KOPT-K1 (cell line): Measurements from ENCODE around the gene EMC8.
"Not testable (repeated sequence)": the region's sequence is repeated elsewhere in the genome, so short reads cannot be mapped to it uniquely, and the experiment has no call there.

Experiments
- H3K27ac ChIP-seq: fragments of 200-600 bp; sonication (generic); 2 replicates; pipeline ENCODE4 v1.5.1; 2016; ENCODE audit warnings: antibody characterized with exemption, mild to moderate bottlenecking, low read depth, low read length; ENCODE audit not compliant: poor library complexity, severe bottlenecking
- H3K36me3 ChIP-seq: fragments of 200-600 bp; sonication (generic); 2 replicates; pipeline ENCODE4 v1.5.1; 2017; ENCODE audit warnings: antibody characterized with exemption, mild to moderate bottlenecking, low read length, moderate library complexity; ENCODE audit not compliant: insufficient read depth
- H3K9me3 ChIP-seq: fragments of 200-600 bp; sonication (generic); 2 replicates; pipeline ENCODE4 v1.5.1; 2017; ENCODE audit warnings: antibody characterized with exemption, low read length, mild to moderate bottlenecking; ENCODE audit not compliant: insufficient read depth, poor library complexity, severe bottlenecking

EMC8 gene

GRCh38 chr16:85826686-85827247 is 27.4 kb upstream of the EMC8 start:
- no peak overlapping the region for H3K27ac ChIP-seq
- H3K36me3 ChIP-seq = no peaks in the 10 kb centered on the region
- no peaks in the 10 kb centered on the region for H3K9me3 ChIP-seq

GRCh38 chr16:85825326-85825725 is 26.0 kb upstream of the EMC8 start:
- no peak overlapping the region for H3K27ac ChIP-seq
- no peaks in the 10 kb centered on the region for H3K36me3 ChIP-seq
- no peaks in the 10 kb centered on the region for H3K9me3 ChIP-seq

GRCh38 chr16:85824161-85825135 is 25.1 kb upstream of the EMC8 start:
- H3K9me3 ChIP-seq = no peaks in the 10 kb centered on the region
- H3K36me3 ChIP-seq = no peaks in the 10 kb centered on the region
- no peak overlapping the region for H3K27ac ChIP-seq

GRCh38 chr16:85823328-85823920 is 24.1 kb upstream of the EMC8 start:
- Histone ChIP-seq H3K9me3 (no peaks in the 10 kb centered on the region), H3K27ac (no peak overlapping the region), H3K36me3 (no peaks in the 10 kb centered on the region)

GRCh38 chr16:85822145-85822544 is 22.8 kb upstream of the EMC8 start:
- no peaks in the 10 kb centered on the region for H3K9me3 ChIP-seq
- no peaks in the 10 kb centered on the region for H3K36me3 ChIP-seq
- no peak overlapping the region for H3K27ac ChIP-seq

GRCh38 chr16:85821390-85822135 is 22.2 kb upstream of the EMC8 start:
- H3K9me3 ChIP-seq = no peaks in the 10 kb centered on the region
- no peak overlapping the region for H3K27ac ChIP-seq
- H3K36me3 ChIP-seq = no peaks in the 10 kb centered on the region

- no peak overlapping the region for H3K27ac ChIP-seq
- no peaks in the 10 kb centered on the region for H3K36me3 ChIP-seq
- H3K9me3 ChIP-seq = no peaks in the 10 kb centered on the region
These were observed 21.4 kb upstream of the EMC8 start for GRCh38 chr16:85820604-85821372.

GRCh38 chr16:85819771-85820170 is 20.4 kb upstream of the EMC8 start:
- no peaks in the 10 kb centered on the region for H3K36me3 ChIP-seq
- H3K9me3 ChIP-seq = no peaks in the 10 kb centered on the region
- no peak overlapping the region for H3K27ac ChIP-seq

- H3K36me3 ChIP-seq = no peaks in the 10 kb centered on the region
- H3K27ac ChIP-seq = no peak overlapping the region
These were observed 19.9 kb upstream of the EMC8 start for GRCh38 chr16:85819245-85819644.

GRCh38 chr16:85817195-85817594 is 17.9 kb upstream of the EMC8 start:
- H3K27ac ChIP-seq, H3K36me3 ChIP-seq, H3K9me3 ChIP-seq: not testable (repeated sequence)

More at GRCh38 chr16:85819245-85819644, 19.9 kb upstream of the EMC8 start:
- H3K9me3 ChIP-seq = no peaks in the 10 kb centered on the region

- no peaks in the 10 kb centered on the region for H3K36me3 ChIP-seq
- no peak overlapping the region for H3K27ac ChIP-seq
- no peaks in the 10 kb centered on the region for H3K9me3 ChIP-seq
These were observed 16.8 kb upstream of the EMC8 start for GRCh38 chr16:85816159-85816558.

- no peaks in the 10 kb centered on the region for H3K9me3 ChIP-seq
These were observed 13.7 kb upstream of the EMC8 start for GRCh38 chr16:85812811-85813700.

GRCh38 chr16:85812031-85812807 is 12.9 kb upstream of the EMC8 start:
- H3K36me3 ChIP-seq = peaks cover 3% of the 10 kb centered on the region
- H3K27ac ChIP-seq = no peak overlapping the region
- H3K9me3 ChIP-seq = no peaks in the 10 kb centered on the region

More at GRCh38 chr16:85812811-85813700, 13.7 kb upstream of the EMC8 start:
- Histone ChIP-seq H3K27ac (no peak overlapping the region), H3K36me3 (no peaks in the 10 kb centered on the region)
